Muscle layer of colon (tissue), 2 donors: ENCODE results near the gene ABCB11.
"Not testable (repeated sequence)": the region's sequence is repeated elsewhere in the genome, so short reads cannot be mapped to it uniquely, and the experiment has no call there.

Experiments used
- H3K27ac ChIP-seq: one replicate; pipeline ENCODE4 v1.7.0; 2013; ENCODE audit warnings: low read depth, mild to moderate bottlenecking, low read length, moderate library complexity
- H3K27me3 ChIP-seq, 2 donors: one replicate each; pipeline ENCODE4 v1.7.0; 2013; ENCODE audit warnings: low read length in 2 of 2, mild to moderate bottlenecking in 2 of 2; ENCODE audit not compliant: insufficient read depth in 2 of 2, control insufficient read depth in 1 of 2
- H3K36me3 ChIP-seq: one replicate; pipeline ENCODE4 v1.7.0; 2013; ENCODE audit warnings: mild to moderate bottlenecking, low read length; ENCODE audit not compliant: insufficient read depth
- H3K4me1 ChIP-seq: one replicate; pipeline ENCODE4 v1.7.0; 2013; ENCODE audit warnings: mild to moderate bottlenecking, low read length; ENCODE audit not compliant: insufficient read depth
- H3K4me3 ChIP-seq, 2 donors: one replicate each; pipeline ENCODE4 v1.7.0; 2013; ENCODE audit warnings: low read length in 2 of 2, low read depth in 1 of 2, mild to moderate bottlenecking in 1 of 2, moderate library complexity in 1 of 2
- H3K9ac ChIP-seq: one replicate; pipeline ENCODE4 v1.7.0; 2013; ENCODE audit warnings: low read length
- H3K9me3 ChIP-seq: one replicate; pipeline ENCODE4 v1.7.0; 2013; ENCODE audit warnings: mild to moderate bottlenecking, low read length
- donor health status: abdominal sarcoma.
- donor health status: Adenocarcinoma of cecum.

Gene ABCB11

GRCh38 chr2:168939061-168939460 is 92.1 kb downstream of the ABCB11 start:
- Histone ChIP-seq H3K4me1 (no peaks in the 10 kb centered on the region), H3K36me3 (no peaks in the 10 kb centered on the region), H3K27ac (no peak overlapping the region), H3K9me3 (no peaks in the 10 kb centered on the region), H3K9ac (no peak overlapping the region), H3K4me3 (no peak overlapping the region), H3K27me3 (no peaks in the 10 kb centered on the region)

GRCh38 chr2:168935810-168936581 is 95.1 kb downstream of the ABCB11 start:
- H3K4me1 ChIP-seq, result no peaks in the 10 kb centered on the region
- no peaks in the 10 kb centered on the region for H3K9me3 ChIP-seq
- H3K27ac ChIP-seq, result no peak overlapping the region
- H3K4me3 ChIP-seq, result no peak overlapping the region
- H3K36me3 ChIP-seq, result no peaks in the 10 kb centered on the region
- no peak overlapping the region for H3K9ac ChIP-seq
- H3K27me3 ChIP-seq, result no peaks in the 10 kb centered on the region

- Histone ChIP-seq H3K27ac (no peak overlapping the region), H3K9me3 (no peaks in the 10 kb centered on the region), H3K4me1 (no peaks in the 10 kb centered on the region), H3K9ac (no peak overlapping the region), H3K27me3 (no peaks in the 10 kb centered on the region), H3K4me3 (no peak overlapping the region), H3K36me3 (no peaks in the 10 kb centered on the region)
Observed at GRCh38 chr2:168934826-168935225, 96.3 kb downstream of the ABCB11 start.

GRCh38 chr2:168932174-168932573 is 99.0 kb downstream of the ABCB11 start:
- not testable (repeated sequence) for H3K27me3 ChIP-seq, H3K4me3 ChIP-seq

GRCh38 chr2:168930242-168930641 is 100.9 kb downstream of the ABCB11 start:
- no peak overlapping the region for H3K9ac ChIP-seq

More at GRCh38 chr2:168932174-168932573, 99.0 kb downstream of the ABCB11 start:
- H3K27ac ChIP-seq, H3K9me3 ChIP-seq, H3K4me1 ChIP-seq, H3K9ac ChIP-seq, H3K36me3 ChIP-seq: not testable (repeated sequence)

GRCh38 chr2:168929031-168929430 is 102.1 kb downstream of the ABCB11 start:
- Histone ChIP-seq H3K27ac (no peak overlapping the region), H3K4me3 (no peak overlapping the region), H3K9ac (no peak overlapping the region), H3K9me3 (no peaks in the 10 kb centered on the region), H3K27me3 (no peaks in the 10 kb centered on the region), H3K4me1 (no peaks in the 10 kb centered on the region), H3K36me3 (no peaks in the 10 kb centered on the region)

More at GRCh38 chr2:168930242-168930641, 100.9 kb downstream of the ABCB11 start:
- Histone ChIP-seq H3K27me3 (no peaks in the 10 kb centered on the region), H3K9me3 (no peaks in the 10 kb centered on the region), H3K4me3 (no peak overlapping the region), H3K27ac (no peak overlapping the region), H3K4me1 (no peaks in the 10 kb centered on the region), H3K36me3 (no peaks in the 10 kb centered on the region)

GRCh38 chr2:168928113-168928831 is 102.9 kb downstream of the ABCB11 start:
- Histone ChIP-seq H3K4me1 (no peaks in the 10 kb centered on the region), H3K36me3 (no peaks in the 10 kb centered on the region), H3K27ac (no peak overlapping the region), H3K27me3 (no peaks in the 10 kb centered on the region), H3K9me3 (no peaks in the 10 kb centered on the region), H3K9ac (no peak overlapping the region), H3K4me3 (no peak overlapping the region)

- H3K27ac ChIP-seq, result no peak overlapping the region
- H3K27me3 ChIP-seq, result no peaks in the 10 kb centered on the region
- H3K4me1 ChIP-seq, result no peaks in the 10 kb centered on the region
- no peak overlapping the region for H3K9ac ChIP-seq
- H3K36me3 ChIP-seq, result no peaks in the 10 kb centered on the region
- no peaks in the 10 kb centered on the region for H3K9me3 ChIP-seq
- no peak overlapping the region for H3K4me3 ChIP-seq
Observed at GRCh38 chr2:168926621-168927386, 104.3 kb downstream of the ABCB11 start.

GRCh38 chr2:168920504-168921157 is 110.5 kb downstream of the ABCB11 start:
- no peaks in the 10 kb centered on the region for H3K36me3 ChIP-seq
- H3K27ac ChIP-seq, result no peak overlapping the region
- H3K4me1 ChIP-seq, result no peaks in the 10 kb centered on the region
- H3K4me3 ChIP-seq, result no peak overlapping the region
- no peaks in the 10 kb centered on the region for H3K9me3 ChIP-seq
- no peaks in the 10 kb centered on the region for H3K27me3 ChIP-seq
- H3K9ac ChIP-seq, result no peak overlapping the region

GRCh38 chr2:168916331-168916675 is 114.8 kb downstream of the ABCB11 start:
- H3K4me3 ChIP-seq, result no peak overlapping the region
- no peaks in the 10 kb centered on the region for H3K9me3 ChIP-seq
- no peak overlapping the region for H3K9ac ChIP-seq
- H3K4me1 ChIP-seq, result no peaks in the 10 kb centered on the region
- no peaks in the 10 kb centered on the region for H3K27me3 ChIP-seq
- H3K27ac ChIP-seq, result no peak overlapping the region
- H3K36me3 ChIP-seq, result no peaks in the 10 kb centered on the region
